ENCODE results near the gene ONECUT1. TPM values are rescaled to one million over a fixed set of nuclear protein-coding genes. Genes with fewer than 3 reads are reported as not detected.
A peak's percentile ranks its signal among the peaks of the same experiment; 100 is the strongest.

ONECUT1 gene
- polyA plus RNA-seq, 3 donors from 2014 or later, result not detected

- H3K36me3 Mint-ChIP-seq, result no peaks in the 10 kb centered on the region
- no peak overlapping the region for H3K4me3 Mint-ChIP-seq
Measured at GRCh38 chr15:52727815-52728214, 62.3 kb downstream of the ONECUT1 start.

DNA sequence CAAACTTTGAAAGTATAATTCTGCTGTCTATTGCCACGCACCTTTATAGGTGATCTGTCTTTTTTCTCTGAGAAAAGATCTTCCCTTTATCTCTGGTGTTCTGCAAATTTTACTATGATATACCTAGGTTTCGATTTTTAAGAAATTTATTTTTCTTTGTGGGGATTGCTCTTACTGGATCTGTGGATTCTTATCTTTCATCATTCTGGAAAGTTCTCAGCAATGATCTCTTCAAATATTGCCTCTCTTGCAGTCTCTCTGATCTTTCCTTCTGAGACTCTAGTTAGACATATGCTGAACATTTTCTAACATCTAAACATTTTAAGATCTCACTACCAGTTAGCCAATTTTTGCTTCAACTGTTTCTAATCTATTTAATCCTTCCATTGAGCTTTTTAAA is 63.9 kb downstream of the ONECUT1 start:
- DNase-seq, result no peak
- peaks cover 0 to 5% (median 2%) of the 10 kb centered on the region in 3 donors for H3K27me3 Mint-ChIP-seq (ENCODE audit: low read depth in 3 of 3)
- no peak overlapping the region for H3K4me3 Mint-ChIP-seq
- H3K9me3 Mint-ChIP-seq, result no peaks in the 10 kb centered on the region
- no peak overlapping the region for H3K27ac Mint-ChIP-seq
- H3K36me3 Mint-ChIP-seq, result no peaks in the 10 kb centered on the region
- peaks cover 6 to 8% of the 10 kb centered on the region in 2 donors for H3K4me1 Mint-ChIP-seq

More at GRCh38 chr15:52727815-52728214, 62.3 kb downstream of the ONECUT1 start:
- DNase-seq, result no peak
- H3K9me3 Mint-ChIP-seq, result no peaks in the 10 kb centered on the region
- H3K27ac Mint-ChIP-seq, result no peak overlapping the region
- H3K27me3 Mint-ChIP-seq (ENCODE audit: low read depth in 3 of 3), result peaks cover 0 to 5% (median 2%) of the 10 kb centered on the region in 3 donors
- H3K4me1 Mint-ChIP-seq, result peaks cover 6 to 8% of the 10 kb centered on the region in 2 donors

- DNase-seq, result no peak
- Mint-ChIP-seq H3K27ac (peak overlapping the region in 1 of 6 donors; percentile 17), H3K9me3 (no peaks in the 10 kb centered on the region), H3K27me3 (ENCODE audit: low read depth in 3 of 3) (peaks cover 0 to 7% (median 5%) of the 10 kb centered on the region in 3 donors), H3K36me3 (no peaks in the 10 kb centered on the region), H3K4me1 (no peaks in the 10 kb centered on the region), H3K4me3 (no peak overlapping the region)
Measured at GRCh38 chr15:52718551-52718950, 71.6 kb downstream of the ONECUT1 start.

- H3K27ac Mint-ChIP-seq, result no peak overlapping the region
- no peaks in the 10 kb centered on the region for H3K36me3 Mint-ChIP-seq
- no peaks in the 10 kb centered on the region for H3K4me1 Mint-ChIP-seq
- H3K27me3 Mint-ChIP-seq (ENCODE audit: low read depth in 3 of 3), result peaks cover 0 to 7% (median 3%) of the 10 kb centered on the region in 3 donors
- H3K9me3 Mint-ChIP-seq, result no peaks in the 10 kb centered on the region
- DNase-seq, result no peak
- H3K4me3 Mint-ChIP-seq, result no peak overlapping the region
Measured at GRCh38 chr15:52717924-52718323, 72.2 kb downstream of the ONECUT1 start.

GRCh38 chr15:52717481-52717880 is 72.7 kb downstream of the ONECUT1 start:
- H3K27ac Mint-ChIP-seq, result no peak overlapping the region

DNA sequence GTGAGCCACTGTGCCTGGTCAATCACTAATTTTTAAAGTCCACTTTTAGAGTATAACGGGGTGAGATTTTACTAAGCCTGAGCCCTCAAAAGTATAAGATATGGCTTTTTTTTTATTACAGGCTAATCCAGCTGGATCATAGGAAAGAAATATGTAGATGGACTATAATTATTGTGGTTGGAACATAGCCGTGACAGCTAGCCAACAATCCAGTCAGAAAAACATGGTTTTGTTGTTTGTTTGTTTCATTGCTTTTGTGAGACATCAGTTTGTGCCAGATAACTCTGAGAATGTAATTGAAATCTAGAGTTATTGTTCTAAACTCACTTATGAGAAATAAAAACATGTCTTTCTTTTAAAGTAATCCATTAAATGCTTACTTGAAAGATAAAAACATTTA is 73.6 kb downstream of the ONECUT1 start:
- no peak overlapping the region for H3K27ac Mint-ChIP-seq
- no peaks in the 10 kb centered on the region for H3K36me3 Mint-ChIP-seq
- H3K4me3 Mint-ChIP-seq, result no peak overlapping the region
- H3K27me3 Mint-ChIP-seq (ENCODE audit: low read depth in 3 of 3), result peaks cover 0 to 7% (median 2%) of the 10 kb centered on the region in 3 donors
- DNase-seq, result no peak
- no peaks in the 10 kb centered on the region for H3K4me1 Mint-ChIP-seq
- no peaks in the 10 kb centered on the region for H3K9me3 Mint-ChIP-seq

More at GRCh38 chr15:52717481-52717880, 72.7 kb downstream of the ONECUT1 start:
- no peaks in the 10 kb centered on the region for H3K36me3 Mint-ChIP-seq
- peaks cover 0 to 7% (median 2%) of the 10 kb centered on the region in 3 donors for H3K27me3 Mint-ChIP-seq (ENCODE audit: low read depth in 3 of 3)
- H3K4me1 Mint-ChIP-seq, result no peaks in the 10 kb centered on the region
- H3K9me3 Mint-ChIP-seq, result no peaks in the 10 kb centered on the region
- H3K4me3 Mint-ChIP-seq, result no peak overlapping the region
- DNase-seq, result no peak

DNA sequence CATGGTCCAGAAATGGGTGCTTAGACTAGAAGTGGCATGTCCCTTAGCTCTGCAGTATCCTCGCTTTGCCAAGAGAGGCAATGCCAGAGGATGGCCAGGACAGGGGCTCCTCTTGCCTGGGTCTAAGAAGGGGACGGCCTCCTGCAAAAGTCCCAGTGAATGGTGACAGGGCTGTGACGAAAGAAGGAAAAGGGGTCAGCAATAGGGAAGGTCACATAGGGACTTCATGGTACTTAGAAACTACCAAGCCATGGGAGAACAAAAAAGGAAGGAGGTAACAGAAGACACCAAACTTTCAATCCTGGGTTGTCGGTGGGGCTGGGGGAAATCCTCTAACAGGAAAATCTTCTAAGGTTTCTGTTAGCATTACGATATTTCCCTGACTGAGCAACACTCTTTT is 74.7 kb downstream of the ONECUT1 start:
- Mint-ChIP-seq H3K9me3 (no peaks in the 10 kb centered on the region), H3K4me1 (no peaks in the 10 kb centered on the region), H3K27ac (no peak overlapping the region), H3K36me3 (no peaks in the 10 kb centered on the region), H3K27me3 (ENCODE audit: low read depth in 3 of 3) (peaks cover 0 to 5% (median 2%) of the 10 kb centered on the region in 3 donors), H3K4me3 (no peak overlapping the region)
- DNase-seq, result no peak

- Mint-ChIP-seq H3K36me3 (no peaks in the 10 kb centered on the region), H3K4me3 (no peak overlapping the region)
Measured at GRCh38 chr15:52714968-52715367, 75.2 kb downstream of the ONECUT1 start.

DNA sequence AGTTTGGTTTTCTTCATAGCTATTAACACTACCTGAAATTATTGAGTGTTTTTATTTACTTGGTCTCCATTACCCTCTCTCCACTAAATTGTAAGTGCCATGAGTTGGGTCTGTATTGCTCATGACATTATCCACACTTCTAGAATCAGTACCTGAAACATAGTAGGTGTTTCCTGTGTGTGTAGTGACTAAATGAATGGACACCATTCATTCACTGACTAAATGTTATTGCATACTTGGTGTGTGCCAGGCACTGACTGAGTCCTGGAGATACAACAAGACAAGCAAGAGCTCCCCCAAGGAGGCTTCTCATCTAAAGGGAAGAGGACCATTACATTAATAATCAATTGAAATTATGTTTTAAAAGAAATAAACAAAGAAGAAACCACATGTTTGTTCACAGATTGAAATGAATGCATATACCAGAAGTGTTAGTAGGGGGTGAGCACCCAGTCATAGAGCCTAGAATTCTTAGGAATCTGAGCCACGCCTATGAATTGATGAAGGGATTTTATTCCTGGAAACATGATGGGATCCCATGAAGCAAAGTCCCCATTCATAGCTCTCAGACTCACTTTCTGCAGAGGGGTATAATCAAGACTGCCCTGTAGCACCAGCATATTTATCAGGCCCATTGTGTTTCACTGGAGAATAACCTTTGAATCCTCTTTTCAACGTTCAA is 79.3 kb downstream of the ONECUT1 start:
- DNase-seq, result no peak
- Mint-ChIP-seq H3K27me3 (ENCODE audit: low read depth in 3 of 3) (peaks cover 0 to 5% (median 2%) of the 10 kb centered on the region in 3 donors), H3K4me1 (no peaks in the 10 kb centered on the region), H3K9me3 (no peaks in the 10 kb centered on the region), H3K4me3 (no peak overlapping the region), H3K36me3 (no peaks in the 10 kb centered on the region), H3K27ac (no peak overlapping the region)

More at GRCh38 chr15:52714968-52715367, 75.2 kb downstream of the ONECUT1 start:
- Mint-ChIP-seq H3K4me1 (no peaks in the 10 kb centered on the region), H3K9me3 (no peaks in the 10 kb centered on the region), H3K27me3 (ENCODE audit: low read depth in 3 of 3) (peaks cover 0 to 5% (median 2%) of the 10 kb centered on the region in 3 donors), H3K27ac (no peak overlapping the region)
- no peak for DNase-seq

GRCh38 chr15:52710050-52710707 is 80.0 kb downstream of the ONECUT1 start:
- Mint-ChIP-seq H3K9me3 (no peaks in the 10 kb centered on the region), H3K4me1 (no peaks in the 10 kb centered on the region), H3K36me3 (no peaks in the 10 kb centered on the region), H3K27me3 (ENCODE audit: low read depth in 3 of 3) (peaks cover 0 to 6% (median 2%) of the 10 kb centered on the region in 3 donors), H3K27ac (peak overlapping the region in 1 of 6 donors; percentile 3), H3K4me3 (no peak overlapping the region)
- no peak for DNase-seq

GRCh38 chr15:52709187-52709981 is 80.8 kb downstream of the ONECUT1 start:
- H3K4me1 Mint-ChIP-seq, result no peaks in the 10 kb centered on the region
- no peak for DNase-seq
- H3K9me3 Mint-ChIP-seq, result no peaks in the 10 kb centered on the region
- peaks cover 0 to 3% (median 2%) of the 10 kb centered on the region in 3 donors for H3K27me3 Mint-ChIP-seq (ENCODE audit: low read depth in 3 of 3)
- H3K4me3 Mint-ChIP-seq, result no peak overlapping the region
- no peaks in the 10 kb centered on the region for H3K36me3 Mint-ChIP-seq
- no peak overlapping the region for H3K27ac Mint-ChIP-seq

Data from immature natural killer cell (primary cell).